Measurements from ENCODE around the gene MYO9B. TPM values are rescaled to one million over a fixed set of nuclear protein-coding genes. Genes with fewer than 3 reads are reported as not detected.

The MYO9B gene
- total RNA-seq, 1 experiment from 2014 or later = 94.3 TPM

- TF ChIP-seq JUN (CRISPR knock-in tag; IDR thresholded peaks at IDR 0.05) (0 out of 2 replicates have a peak, but pooled peaks have one; percentile 17), ZNF425 (CRISPR knock-in tag; conservative IDR thresholded peaks at IDR 0.05) (no peak), SMAD3 (CRISPR knock-in tag; IDR thresholded peaks at IDR 0.05; ENCODE audit: borderline replicate concordance) (no peak), USF2 (CRISPR knock-in tag; IDR thresholded peaks at IDR 0.05) (no peak), KAT7 (CRISPR knock-in tag; IDR thresholded peaks at IDR 0.05; ENCODE audit: borderline replicate concordance) (peak; percentile 85; the same call in 1 of the 2 replicates), ZNF138 (CRISPR knock-in tag; conservative IDR thresholded peaks at IDR 0.05) (0 out of 2 replicates have a peak, but pooled peaks have one; percentile 42), IRF2 (CRISPR knock-in tag; IDR thresholded peaks at IDR 0.05; ENCODE audit: borderline replicate concordance, low read depth) (peak; percentile 79; the same call in 1 of the 2 replicates), GABPB1 (CRISPR knock-in tag; IDR thresholded peaks at IDR 0.05) (no peak), ATF6 (CRISPR knock-in tag; IDR thresholded peaks at IDR 0.05) (no peak), ELF4 (CRISPR knock-in tag; IDR thresholded peaks at IDR 0.05; ENCODE audit: low read depth) (no peak), CREB1 (CRISPR knock-in tag; IDR thresholded peaks at IDR 0.05) (no peak), NR3C1 (CRISPR knock-in tag; conservative IDR thresholded peaks at IDR 0.05; ENCODE audit: low read depth) (no peak), ZNF396 (CRISPR knock-in tag; IDR thresholded peaks at IDR 0.05; ENCODE audit: borderline replicate concordance) (no peak), IRF1 (CRISPR knock-in tag; IDR thresholded peaks at IDR 0.05) (no peak), ZNF671 (CRISPR knock-in tag; IDR thresholded peaks at IDR 0.05) (no peak), ETV6 (CRISPR knock-in tag; IDR thresholded peaks at IDR 0.05) (peak; percentile 37; the same call in 1 of the 2 replicates), JAZF1 (CRISPR knock-in tag; IDR thresholded peaks at IDR 0.05) (no peak), ZNF317 (CRISPR knock-in tag; IDR thresholded peaks at IDR 0.05; ENCODE audit: borderline replicate concordance, low read depth) (no peak), TEAD4 (CRISPR knock-in tag; IDR thresholded peaks at IDR 0.05) (no peak), NFATC4 (CRISPR knock-in tag; IDR thresholded peaks at IDR 0.05) (no peak)
- TF ChIP-seq, protein P1, sequence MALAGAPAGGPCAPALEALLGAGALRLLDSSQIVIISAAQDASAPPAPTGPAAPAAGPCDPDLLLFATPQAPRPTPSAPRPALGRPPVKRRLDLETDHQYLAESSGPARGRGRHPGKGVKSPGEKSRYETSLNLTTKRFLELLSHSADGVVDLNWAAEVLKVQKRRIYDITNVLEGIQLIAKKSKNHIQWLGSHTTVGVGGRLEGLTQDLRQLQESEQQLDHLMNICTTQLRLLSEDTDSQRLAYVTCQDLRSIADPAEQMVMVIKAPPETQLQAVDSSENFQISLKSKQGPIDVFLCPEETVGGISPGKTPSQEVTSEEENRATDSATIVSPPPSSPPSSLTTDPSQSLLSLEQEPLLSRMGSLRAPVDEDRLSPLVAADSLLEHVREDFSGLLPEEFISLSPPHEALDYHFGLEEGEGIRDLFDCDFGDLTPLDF (CRISPR knock-in tag; IDR thresholded peaks at IDR 0.05) = no peak
- TF ChIP-seq, protein P2, sequence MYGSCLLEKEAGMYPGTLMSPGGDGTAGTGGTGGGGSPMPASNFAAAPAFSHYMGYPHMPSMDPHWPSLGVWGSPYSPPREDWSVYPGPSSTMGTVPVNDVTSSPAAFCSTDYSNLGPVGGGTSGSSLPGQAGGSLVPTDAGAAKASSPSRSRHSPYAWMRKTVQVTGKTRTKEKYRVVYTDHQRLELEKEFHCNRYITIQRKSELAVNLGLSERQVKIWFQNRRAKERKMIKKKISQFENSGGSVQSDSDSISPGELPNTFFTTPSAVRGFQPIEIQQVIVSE (CRISPR knock-in tag; IDR thresholded peaks at IDR 0.05; ENCODE audit: borderline replicate concordance) = no peak
- TF ChIP-seq, protein P3, sequence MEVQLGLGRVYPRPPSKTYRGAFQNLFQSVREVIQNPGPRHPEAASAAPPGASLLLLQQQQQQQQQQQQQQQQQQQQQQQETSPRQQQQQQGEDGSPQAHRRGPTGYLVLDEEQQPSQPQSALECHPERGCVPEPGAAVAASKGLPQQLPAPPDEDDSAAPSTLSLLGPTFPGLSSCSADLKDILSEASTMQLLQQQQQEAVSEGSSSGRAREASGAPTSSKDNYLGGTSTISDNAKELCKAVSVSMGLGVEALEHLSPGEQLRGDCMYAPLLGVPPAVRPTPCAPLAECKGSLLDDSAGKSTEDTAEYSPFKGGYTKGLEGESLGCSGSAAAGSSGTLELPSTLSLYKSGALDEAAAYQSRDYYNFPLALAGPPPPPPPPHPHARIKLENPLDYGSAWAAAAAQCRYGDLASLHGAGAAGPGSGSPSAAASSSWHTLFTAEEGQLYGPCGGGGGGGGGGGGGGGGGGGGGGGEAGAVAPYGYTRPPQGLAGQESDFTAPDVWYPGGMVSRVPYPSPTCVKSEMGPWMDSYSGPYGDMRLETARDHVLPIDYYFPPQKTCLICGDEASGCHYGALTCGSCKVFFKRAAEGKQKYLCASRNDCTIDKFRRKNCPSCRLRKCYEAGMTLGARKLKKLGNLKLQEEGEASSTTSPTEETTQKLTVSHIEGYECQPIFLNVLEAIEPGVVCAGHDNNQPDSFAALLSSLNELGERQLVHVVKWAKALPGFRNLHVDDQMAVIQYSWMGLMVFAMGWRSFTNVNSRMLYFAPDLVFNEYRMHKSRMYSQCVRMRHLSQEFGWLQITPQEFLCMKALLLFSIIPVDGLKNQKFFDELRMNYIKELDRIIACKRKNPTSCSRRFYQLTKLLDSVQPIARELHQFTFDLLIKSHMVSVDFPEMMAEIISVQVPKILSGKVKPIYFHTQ (CRISPR knock-in tag; IDR thresholded peaks at IDR 0.05) = no peak
- TF ChIP-seq, protein P4, sequence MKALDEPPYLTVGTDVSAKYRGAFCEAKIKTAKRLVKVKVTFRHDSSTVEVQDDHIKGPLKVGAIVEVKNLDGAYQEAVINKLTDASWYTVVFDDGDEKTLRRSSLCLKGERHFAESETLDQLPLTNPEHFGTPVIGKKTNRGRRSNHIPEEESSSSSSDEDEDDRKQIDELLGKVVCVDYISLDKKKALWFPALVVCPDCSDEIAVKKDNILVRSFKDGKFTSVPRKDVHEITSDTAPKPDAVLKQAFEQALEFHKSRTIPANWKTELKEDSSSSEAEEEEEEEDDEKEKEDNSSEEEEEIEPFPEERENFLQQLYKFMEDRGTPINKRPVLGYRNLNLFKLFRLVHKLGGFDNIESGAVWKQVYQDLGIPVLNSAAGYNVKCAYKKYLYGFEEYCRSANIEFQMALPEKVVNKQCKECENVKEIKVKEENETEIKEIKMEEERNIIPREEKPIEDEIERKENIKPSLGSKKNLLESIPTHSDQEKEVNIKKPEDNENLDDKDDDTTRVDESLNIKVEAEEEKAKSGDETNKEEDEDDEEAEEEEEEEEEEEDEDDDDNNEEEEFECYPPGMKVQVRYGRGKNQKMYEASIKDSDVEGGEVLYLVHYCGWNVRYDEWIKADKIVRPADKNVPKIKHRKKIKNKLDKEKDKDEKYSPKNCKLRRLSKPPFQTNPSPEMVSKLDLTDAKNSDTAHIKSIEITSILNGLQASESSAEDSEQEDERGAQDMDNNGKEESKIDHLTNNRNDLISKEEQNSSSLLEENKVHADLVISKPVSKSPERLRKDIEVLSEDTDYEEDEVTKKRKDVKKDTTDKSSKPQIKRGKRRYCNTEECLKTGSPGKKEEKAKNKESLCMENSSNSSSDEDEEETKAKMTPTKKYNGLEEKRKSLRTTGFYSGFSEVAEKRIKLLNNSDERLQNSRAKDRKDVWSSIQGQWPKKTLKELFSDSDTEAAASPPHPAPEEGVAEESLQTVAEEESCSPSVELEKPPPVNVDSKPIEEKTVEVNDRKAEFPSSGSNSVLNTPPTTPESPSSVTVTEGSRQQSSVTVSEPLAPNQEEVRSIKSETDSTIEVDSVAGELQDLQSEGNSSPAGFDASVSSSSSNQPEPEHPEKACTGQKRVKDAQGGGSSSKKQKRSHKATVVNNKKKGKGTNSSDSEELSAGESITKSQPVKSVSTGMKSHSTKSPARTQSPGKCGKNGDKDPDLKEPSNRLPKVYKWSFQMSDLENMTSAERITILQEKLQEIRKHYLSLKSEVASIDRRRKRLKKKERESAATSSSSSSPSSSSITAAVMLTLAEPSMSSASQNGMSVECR (CRISPR knock-in tag; IDR thresholded peaks at IDR 0.05; ENCODE audit: borderline replicate concordance) = peak; percentile 51; the same call in 1 of the 2 replicates
Measured at GRCh38 chr19:17235300-17235970, 159.9 kb downstream of the MYO9B start (continued).
